GM21360 (cell line): ENCODE measurements around the gene DAND5.
A peak's percentile ranks its signal among the peaks of the same experiment; 100 is the strongest.

Experiments used
- ATAC-seq: cut with Tn5 transposase; IDR thresholded peaks from one replicate; pipeline ENCODE4 v1.9.1; 2021; ENCODE audit warnings: mild to moderate bottlenecking, moderate library complexity; ENCODE audit not compliant: unreplicated experiment

Gene DAND5, protein sequence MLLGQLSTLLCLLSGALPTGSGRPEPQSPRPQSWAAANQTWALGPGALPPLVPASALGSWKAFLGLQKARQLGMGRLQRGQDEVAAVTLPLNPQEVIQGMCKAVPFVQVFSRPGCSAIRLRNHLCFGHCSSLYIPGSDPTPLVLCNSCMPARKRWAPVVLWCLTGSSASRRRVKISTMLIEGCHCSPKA

DNA sequence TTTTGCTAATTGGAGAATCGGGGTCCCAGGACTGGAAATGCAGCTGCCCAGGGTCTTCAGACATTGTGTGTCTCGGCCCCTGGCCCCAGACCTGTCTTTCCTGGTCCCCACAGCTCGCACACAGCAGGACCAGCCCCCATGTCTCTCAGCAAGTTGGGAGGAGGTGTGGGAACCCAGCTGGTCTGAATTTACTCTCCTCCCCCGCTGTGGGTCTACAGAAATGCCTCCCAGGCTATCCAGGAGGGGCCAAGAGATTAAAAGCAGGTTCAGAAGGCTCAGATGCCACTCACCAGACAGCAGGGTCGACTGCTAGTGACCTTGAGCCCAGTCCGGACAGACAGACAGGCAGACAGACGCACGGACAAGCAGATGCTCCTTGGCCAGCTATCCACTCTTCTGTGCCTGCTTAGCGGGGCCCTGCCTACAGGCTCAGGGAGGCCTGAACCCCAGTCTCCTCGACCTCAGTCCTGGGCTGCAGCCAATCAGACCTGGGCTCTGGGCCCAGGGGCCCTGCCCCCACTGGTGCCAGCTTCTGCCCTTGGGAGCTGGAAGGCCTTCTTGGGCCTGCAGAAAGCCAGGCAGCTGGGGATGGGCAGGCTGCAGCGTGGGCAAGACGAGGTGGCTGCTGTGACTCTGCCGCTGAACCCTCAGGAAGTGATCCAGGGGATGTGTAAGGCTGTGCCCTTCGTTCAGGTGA, at the start of gene DAND5:
Gene DAND5 (plus strand): TSS at position 285 of the 697 bp plus-strand sequence. CDS start 85 bp downstream, at position 370.
- ATAC-seq: no peak

DNA sequence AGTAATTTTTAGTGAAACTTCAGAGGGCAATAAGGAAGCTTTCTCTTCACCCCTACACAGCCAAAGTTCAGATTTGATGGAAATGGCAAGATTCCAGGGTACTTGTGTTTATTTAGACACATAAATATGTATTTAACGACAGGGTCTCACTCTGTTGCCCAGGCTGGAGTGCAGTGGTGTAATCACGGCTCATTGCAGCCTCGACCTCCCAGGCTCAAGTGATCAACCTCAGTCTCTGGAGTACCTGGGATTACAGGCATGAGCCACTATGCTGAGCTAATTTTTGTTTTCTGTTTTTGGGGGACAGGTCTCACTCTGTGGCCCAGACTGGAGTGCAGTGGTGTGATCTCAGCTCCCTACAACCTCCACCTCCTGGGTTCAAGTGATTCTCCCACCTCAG, 48.3 kb upstream of the DAND5 start:
- ATAC-seq: no peak

DNA sequence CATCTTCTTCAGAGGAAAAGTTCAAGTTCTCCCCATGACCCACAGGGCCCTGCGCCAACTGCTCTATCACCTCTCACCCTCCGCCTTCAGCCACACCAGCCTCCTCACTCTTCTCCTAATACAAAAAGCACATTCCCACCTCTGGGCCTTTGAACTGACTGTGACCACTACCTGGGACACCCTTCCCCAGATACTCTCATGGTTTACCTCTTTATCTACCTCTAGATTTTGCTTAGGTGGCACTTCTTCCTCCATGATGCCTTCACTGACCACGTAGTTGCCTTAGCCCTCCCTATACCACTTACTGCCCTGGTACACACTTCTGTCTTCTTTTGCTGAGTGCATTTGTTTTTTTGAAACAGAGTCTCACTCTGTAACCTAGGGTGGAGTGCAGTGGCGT, 46.4 kb upstream of the DAND5 start:
- ATAC-seq: no peak

- no peak for ATAC-seq
Observed at GRCh38 chr19:12924621-12925310, 44.6 kb upstream of the DAND5 start.

DNA sequence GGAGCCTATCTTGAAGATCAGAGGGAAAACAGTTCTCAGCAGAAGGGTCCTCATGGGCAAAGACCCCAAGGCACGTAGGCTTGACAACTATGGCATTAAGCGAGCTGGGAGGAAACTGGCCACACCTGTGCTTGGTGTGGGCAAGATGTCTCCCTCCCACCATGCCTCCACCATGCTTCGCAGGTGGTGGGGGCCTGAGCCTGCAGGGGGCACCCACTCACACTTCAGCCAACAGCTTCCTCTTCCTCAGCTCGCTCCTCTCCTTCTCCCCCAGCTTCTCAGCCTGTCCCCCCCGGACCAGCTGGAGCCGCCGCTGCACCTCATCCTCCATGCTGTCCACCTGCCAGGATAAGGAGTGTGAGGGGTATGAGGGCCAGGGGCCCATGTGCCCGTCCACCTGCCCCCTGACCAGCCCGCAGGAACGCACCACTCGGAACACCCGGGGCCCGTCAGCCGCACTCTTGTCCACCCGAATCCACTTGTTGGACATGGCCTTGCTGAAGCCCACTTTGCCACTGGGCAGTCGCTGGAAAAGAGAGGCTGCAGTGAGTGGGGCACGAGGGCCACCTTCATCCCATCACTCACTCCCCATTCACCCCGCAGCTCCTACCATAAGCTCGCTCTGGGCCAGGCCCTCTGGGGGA, 39.3 kb upstream of the DAND5 start:
- no peak for ATAC-seq

DNA sequence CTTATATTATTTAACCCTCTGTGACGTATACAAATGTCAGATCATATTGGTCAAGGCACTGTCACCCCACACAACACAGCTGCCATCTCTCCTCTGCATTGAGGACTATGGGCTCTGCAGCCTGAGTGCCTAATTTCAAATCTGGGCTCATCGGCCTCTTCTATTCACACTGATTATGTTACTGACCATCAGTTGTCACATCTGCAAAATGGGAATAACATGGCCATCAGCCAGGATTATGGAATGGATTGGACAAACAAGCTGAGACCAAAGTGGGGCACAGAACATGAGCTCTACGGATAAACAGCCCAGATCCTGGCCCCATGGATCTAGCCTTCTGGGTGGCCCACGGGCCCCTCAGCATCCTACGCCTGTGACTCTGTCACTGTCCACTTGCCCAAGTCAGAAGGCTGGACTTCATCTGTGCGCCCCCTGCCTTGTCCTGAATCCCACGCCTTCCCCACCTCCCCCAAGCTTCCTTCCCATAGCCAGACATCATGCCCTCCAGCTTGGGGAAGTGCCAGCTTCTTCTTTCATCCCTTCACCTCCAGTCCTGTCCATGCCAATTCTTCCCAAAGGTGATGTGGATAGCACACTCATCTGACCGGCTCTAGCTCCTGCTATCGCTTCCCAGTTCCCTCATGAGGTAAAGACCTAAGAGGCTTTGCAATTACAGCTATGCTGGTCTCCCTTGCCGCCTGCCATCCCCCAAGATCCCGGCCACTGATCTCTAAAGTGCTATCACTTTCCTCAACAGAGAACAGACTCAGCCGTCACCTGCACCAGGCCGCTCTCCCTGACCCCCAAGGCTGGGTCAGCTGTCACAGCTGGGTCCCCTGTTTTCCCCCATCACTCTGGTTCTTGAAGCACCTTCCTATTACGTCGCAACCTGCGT, 36.7 kb upstream of the DAND5 start:
- ATAC-seq: no peak

- no peak for ATAC-seq
Observed at GRCh38 chr19:12933287-12934072, 35.9 kb upstream of the DAND5 start, which contains the start of gene FARSA. TSS of gene FARSA (minus strand) at chr19:12933711. CDS start at chr19:12933696, 15 bp downstream.

DNA sequence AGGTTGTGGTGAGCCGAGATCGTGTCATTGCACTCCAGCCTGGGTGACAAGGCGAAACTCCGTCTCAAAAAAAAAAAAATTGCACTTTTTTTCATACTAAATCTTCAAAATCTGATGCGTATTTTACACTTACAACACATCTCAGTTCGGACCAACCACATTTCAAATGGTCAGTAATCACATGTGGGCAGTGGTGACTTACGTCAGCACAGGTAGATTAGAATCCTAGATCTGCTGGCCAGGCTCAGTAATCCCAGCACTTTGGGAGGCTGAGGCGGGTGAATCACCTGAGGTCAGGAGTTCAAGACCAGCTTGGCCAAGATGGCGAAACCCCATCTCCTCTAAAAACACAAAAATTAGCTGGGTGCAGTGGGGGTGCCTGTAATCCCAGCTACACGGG, 34.3 kb upstream of the DAND5 start:
- ATAC-seq: no peak

- no peak for ATAC-seq
Observed at GRCh38 chr19:12936582-12936981, 32.8 kb upstream of the DAND5 start.

- ATAC-seq: no peak
Observed at GRCh38 chr19:12937093-12937926, 32.1 kb upstream of the DAND5 start.

- ATAC-seq: peak; percentile 74
Observed at GRCh38 chr19:12937927-12938778, 31.2 kb upstream of the DAND5 start, which contains the start of gene CALR. TSS of gene CALR (plus strand) at chr19:12938609. CDS start at chr19:12938680, 71 bp downstream.

DNA sequence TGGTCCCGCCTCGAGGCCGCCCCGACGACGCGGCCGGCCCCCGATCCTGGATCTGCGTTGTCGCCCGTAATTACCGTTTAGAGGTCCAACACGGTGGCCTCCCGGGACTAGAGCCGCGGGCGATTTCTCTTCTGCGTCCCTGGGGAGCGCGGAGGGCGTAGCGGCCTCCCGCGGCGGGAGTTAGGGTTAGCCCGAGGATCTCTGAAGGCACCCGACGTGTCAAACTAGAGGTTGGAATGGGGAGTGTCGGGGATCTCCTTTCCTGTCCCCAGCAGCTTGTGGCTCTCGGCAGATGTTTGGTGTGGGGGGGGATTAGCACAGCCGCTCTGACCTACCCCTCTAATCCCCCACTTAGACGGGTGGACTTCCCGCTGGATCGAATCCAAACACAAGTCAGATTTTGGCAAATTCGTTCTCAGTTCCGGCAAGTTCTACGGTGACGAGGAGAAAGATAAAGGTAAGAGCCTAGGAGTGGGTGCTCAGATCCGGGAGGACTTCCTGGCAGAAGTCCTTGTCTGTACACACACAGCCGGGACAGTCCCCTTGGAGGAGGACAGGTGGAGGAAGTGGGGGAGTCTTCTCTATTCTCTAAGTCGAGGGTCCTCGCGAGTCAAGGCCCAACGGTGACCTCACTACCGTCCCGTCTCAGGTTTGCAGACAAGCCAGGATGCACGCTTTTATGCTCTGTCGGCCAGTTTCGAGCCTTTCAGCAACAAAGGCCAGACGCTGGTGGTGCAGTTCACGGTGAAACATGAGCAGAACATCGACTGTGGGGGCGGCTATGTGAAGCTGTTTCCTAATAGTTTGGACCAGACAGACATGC, 30.4 kb upstream of the DAND5 start:
- ATAC-seq: peak; percentile 7

- ATAC-seq: no peak
Observed at GRCh38 chr19:12939975-12940423, 29.4 kb upstream of the DAND5 start.

DNA sequence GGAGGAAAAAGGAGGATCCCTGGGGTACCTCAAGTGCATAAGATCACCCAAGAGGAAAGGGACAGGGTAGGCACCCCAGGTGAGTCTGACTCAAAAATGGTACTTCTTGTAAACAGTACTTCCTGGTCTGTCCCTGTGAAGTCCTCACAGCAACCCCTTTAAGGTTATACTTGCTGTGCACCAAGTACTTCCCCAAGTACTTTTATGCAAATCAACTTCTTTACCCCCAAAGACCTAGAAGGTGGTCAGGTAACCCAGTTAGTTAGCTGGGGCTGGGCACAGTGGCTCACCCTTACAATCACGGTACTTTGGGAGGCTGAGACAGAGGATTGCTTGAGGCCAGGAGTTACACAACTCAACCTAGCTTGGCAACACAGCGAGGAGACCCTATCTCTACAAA, 28.5 kb upstream of the DAND5 start:
- no peak for ATAC-seq

DNA sequence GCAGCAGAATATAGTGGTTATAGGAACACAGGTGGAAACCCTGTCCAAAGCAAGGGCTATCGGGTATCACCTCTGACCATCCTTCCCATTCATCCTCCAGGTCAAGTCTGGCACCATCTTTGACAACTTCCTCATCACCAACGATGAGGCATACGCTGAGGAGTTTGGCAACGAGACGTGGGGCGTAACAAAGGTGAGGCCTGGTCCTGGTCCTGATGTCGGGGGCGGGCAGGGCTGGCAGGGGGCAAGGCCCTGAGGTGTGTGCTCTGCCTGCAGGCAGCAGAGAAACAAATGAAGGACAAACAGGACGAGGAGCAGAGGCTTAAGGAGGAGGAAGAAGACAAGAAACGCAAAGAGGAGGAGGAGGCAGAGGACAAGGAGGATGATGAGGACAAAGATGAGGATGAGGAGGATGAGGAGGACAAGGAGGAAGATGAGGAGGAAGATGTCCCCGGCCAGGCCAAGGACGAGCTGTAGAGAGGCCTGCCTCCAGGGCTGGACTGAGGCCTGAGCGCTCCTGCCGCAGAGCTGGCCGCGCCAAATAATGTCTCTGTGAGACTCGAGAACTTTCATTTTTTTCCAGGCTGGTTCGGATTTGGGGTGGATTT, 25.8 kb upstream of the DAND5 start:
- no peak for ATAC-seq

DNA sequence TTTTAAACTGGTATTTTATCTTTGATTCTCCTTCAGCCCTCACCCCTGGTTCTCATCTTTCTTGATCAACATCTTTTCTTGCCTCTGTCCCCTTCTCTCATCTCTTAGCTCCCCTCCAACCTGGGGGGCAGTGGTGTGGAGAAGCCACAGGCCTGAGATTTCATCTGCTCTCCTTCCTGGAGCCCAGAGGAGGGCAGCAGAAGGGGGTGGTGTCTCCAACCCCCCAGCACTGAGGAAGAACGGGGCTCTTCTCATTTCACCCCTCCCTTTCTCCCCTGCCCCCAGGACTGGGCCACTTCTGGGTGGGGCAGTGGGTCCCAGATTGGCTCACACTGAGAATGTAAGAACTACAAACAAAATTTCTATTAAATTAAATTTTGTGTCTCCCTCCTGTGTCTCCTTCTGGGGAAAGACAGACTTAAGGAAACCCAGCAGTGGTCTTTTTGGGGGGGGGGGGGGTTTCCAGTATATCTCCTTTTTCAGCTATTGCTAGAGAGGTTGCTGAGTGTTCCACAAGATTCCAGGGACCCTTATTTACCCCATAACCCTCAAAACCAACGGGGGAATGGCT, 25.2 kb upstream of the DAND5 start:
- no peak for ATAC-seq
